Measurements from ENCODE around the gene PPHLN1. TPM values are rescaled to one million over a fixed set of nuclear protein-coding genes. Genes with fewer than 3 reads are reported as not detected.

The PPHLN1 gene
- total RNA-seq, 1 experiment from 2014 or later: 87.6 TPM

- Mint-ChIP-seq H3K27me3 (ENCODE audit: insufficient read depth, unreplicated experiment) (no peaks in the 10 kb centered on the region), H3K9me3 (ENCODE audit: unreplicated experiment) (no peaks in the 10 kb centered on the region), H3K27ac (ENCODE audit: unreplicated experiment) (no peak overlapping the region), H3K4me1 (ENCODE audit: low read depth, unreplicated experiment) (peaks cover 6% of the 10 kb centered on the region), H3K4me3 (ENCODE audit: unreplicated experiment) (no peak overlapping the region), H3K36me3 (ENCODE audit: insufficient read depth, unreplicated experiment) (peaks cover 50% of the 10 kb centered on the region)
- ChIA-PET POLR2A (no interaction called here), CTCF (interaction anchor here (1.3 kb wide), 1 partner anchor 54 kb away, joined by 3 read pairs; no protein-coding TSS in a partner anchor)
- no peak for DNase-seq
- peaks cover 1% of the 10 kb centered on the region; the same call in 1 of the 2 replicates for H3K36me3 ChIP-seq (ENCODE audit: control insufficient read depth, insufficient read depth, low read length)
- H3K4me1 ChIP-seq: no peaks in the 10 kb centered on the region
- no peaks in the 10 kb centered on the region for H3K9me3 ChIP-seq
- intact Hi-C loops (cut with micrococcal nuclease; ENCODE audit: unreplicated experiment): no loop called here
- no TSS peak for BruUV-seq (replicated peaks)
- no peaks in the 10 kb centered on the region for H3K27me3 ChIP-seq (replicated peaks; ENCODE audit: control insufficient read depth, insufficient read depth, low read length)
- H3K4me3 ChIP-seq (ENCODE audit: low read depth, low read length): no peak overlapping the region
- TF ChIP-seq CTCF (IDR thresholded peaks at IDR 0.05; ENCODE audit: insufficient read depth in 1 of 2, low read depth in 1 of 2, low read length in 1 of 2, severe bottlenecking in 1 of 2, unreplicated experiment in 1 of 2): no peak
These were observed 102.9 kb downstream of the PPHLN1 start for GRCh38 chr12:42428850-42429249.

- H3K4me1 ChIP-seq: no peaks in the 10 kb centered on the region
- H3K9me3 Mint-ChIP-seq (ENCODE audit: unreplicated experiment): no peaks in the 10 kb centered on the region
- peaks cover 1% of the 10 kb centered on the region; the same call in 1 of the 2 replicates for H3K36me3 ChIP-seq (ENCODE audit: control insufficient read depth, insufficient read depth, low read length)
- H3K4me1 Mint-ChIP-seq (ENCODE audit: low read depth, unreplicated experiment): no peaks in the 10 kb centered on the region
- DNase-seq: no peak
- no peaks in the 10 kb centered on the region for H3K27me3 Mint-ChIP-seq (ENCODE audit: insufficient read depth, unreplicated experiment)
- no peaks in the 10 kb centered on the region for H3K27me3 ChIP-seq (replicated peaks; ENCODE audit: control insufficient read depth, insufficient read depth, low read length)
- H3K4me3 Mint-ChIP-seq (ENCODE audit: unreplicated experiment): no peak overlapping the region
- ChIA-PET CTCF (no interaction called here), POLR2A (no interaction called here)
- no peak overlapping the region for H3K27ac Mint-ChIP-seq (ENCODE audit: unreplicated experiment)
- no peak overlapping the region for H3K4me3 ChIP-seq (ENCODE audit: low read depth, low read length)
- intact Hi-C loops (cut with micrococcal nuclease; ENCODE audit: unreplicated experiment): no loop called here
- no peaks in the 10 kb centered on the region for H3K9me3 ChIP-seq
- no TSS peak for BruUV-seq (replicated peaks)
- no peak for TF ChIP-seq CTCF (IDR thresholded peaks at IDR 0.05; ENCODE audit: insufficient read depth in 1 of 2, low read depth in 1 of 2, low read length in 1 of 2, severe bottlenecking in 1 of 2, unreplicated experiment in 1 of 2)
- peaks cover 33% of the 10 kb centered on the region for H3K36me3 Mint-ChIP-seq (ENCODE audit: insufficient read depth, unreplicated experiment)
These were observed 106.7 kb downstream of the PPHLN1 start for GRCh38 chr12:42432517-42433140.

DNA sequence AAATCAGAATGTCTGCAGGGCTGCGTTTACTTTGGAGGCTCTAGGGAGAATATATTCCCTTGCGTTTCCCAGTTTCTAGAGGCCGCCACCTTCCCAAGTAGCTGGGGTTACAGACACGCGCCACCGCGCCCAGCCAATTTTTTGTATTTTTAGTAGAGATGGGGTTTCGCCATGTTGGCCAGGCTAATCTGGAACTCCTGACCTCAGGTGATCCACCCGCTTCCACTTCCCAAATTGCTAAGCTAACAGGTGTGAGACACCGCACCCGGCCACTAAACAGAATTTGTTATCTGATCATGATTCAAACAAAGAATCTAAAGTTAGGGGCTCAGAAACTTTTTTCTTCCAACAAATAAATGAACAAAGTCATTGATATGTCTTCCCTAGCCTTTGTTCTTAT, 114.6 kb downstream of the PPHLN1 start:
- peaks cover 7% of the 10 kb centered on the region for H3K4me1 Mint-ChIP-seq (ENCODE audit: low read depth, unreplicated experiment)
- Histone ChIP-seq H3K4me1 (peaks cover 37% of the 10 kb centered on the region), H3K36me3 (ENCODE audit: control insufficient read depth, insufficient read depth, low read length) (peaks cover 2% of the 10 kb centered on the region), H3K27me3 (replicated peaks; ENCODE audit: control insufficient read depth, insufficient read depth, low read length) (no peaks in the 10 kb centered on the region), H3K4me3 (ENCODE audit: low read depth, low read length) (no peak overlapping the region), H3K9me3 (peaks cover 9% of the 10 kb centered on the region; the same call in 1 of the 2 replicates)
- no peak overlapping the region for H3K27ac Mint-ChIP-seq (ENCODE audit: unreplicated experiment)
- peaks cover 30% of the 10 kb centered on the region for H3K36me3 Mint-ChIP-seq (ENCODE audit: insufficient read depth, unreplicated experiment)
- no peak for TF ChIP-seq CTCF (IDR thresholded peaks at IDR 0.05; ENCODE audit: insufficient read depth in 1 of 2, low read depth in 1 of 2, low read length in 1 of 2, severe bottlenecking in 1 of 2, unreplicated experiment in 1 of 2)
- POLR2A ChIA-PET: no interaction called here
- no peaks in the 10 kb centered on the region for H3K27me3 Mint-ChIP-seq (ENCODE audit: insufficient read depth, unreplicated experiment)
- DNase-seq: no peak
- CTCF ChIA-PET: no interaction called here
- BruUV-seq (replicated peaks): no TSS peak
- no peak overlapping the region for H3K4me3 Mint-ChIP-seq (ENCODE audit: unreplicated experiment)
- H3K9me3 Mint-ChIP-seq (ENCODE audit: unreplicated experiment): no peaks in the 10 kb centered on the region
- intact Hi-C loops (cut with micrococcal nuclease; ENCODE audit: unreplicated experiment): no loop called here
